IPS-11a (cell line): ENCODE measurements around the gene USP17L10.
"Not testable (repeated sequence)": the region's sequence is repeated elsewhere in the genome, so short reads cannot be mapped to it uniquely, and the experiment has no call there.

Source experiments
- H3K4me3 ChIP-seq: one replicate; pipeline ENCODE4 v1.5.1; 2013; ENCODE audit warnings: low read depth, low read length, control low read depth

The USP17L10 gene

DNA sequence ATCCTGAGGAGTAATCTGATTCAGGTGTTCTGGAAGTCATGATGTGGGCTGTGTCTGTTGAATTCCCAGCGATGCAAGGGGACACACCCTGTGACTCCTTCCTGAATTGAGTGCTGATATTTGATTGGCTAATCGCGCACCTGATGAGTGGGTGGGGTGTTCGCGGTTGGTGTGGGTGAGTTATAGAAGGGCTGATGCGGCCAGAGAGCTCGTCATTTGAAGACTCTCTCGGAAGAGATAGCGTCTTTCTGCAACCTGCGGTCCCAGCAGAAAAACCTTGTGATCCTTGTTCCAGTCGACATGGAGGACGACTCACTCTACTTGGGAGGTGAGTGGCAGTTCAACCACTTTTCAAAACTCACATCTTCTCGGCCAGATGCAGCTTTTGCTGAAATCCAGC, at the start of gene USP17L10:
Gene USP17L10, plus strand, starts transcription at position 301 of the 400 bp plus-strand sequence. Its CDS starts 0 bp downstream, at position 301.
- not testable (repeated sequence) for H3K4me3 ChIP-seq

GRCh38 chr4:9165990-9166389, 44.5 kb upstream of the USP17L10 start:
- not testable (repeated sequence) for H3K4me3 ChIP-seq

GRCh38 chr4:9169791-9170459, 40.5 kb upstream of the USP17L10 start, which contains the start of gene FAM90A26:
Gene FAM90A26, plus strand, starts transcription at chr4:9170409. Its CDS starts 2,764 bp downstream, at chr4:9173173.
- not testable (repeated sequence) for H3K4me3 ChIP-seq

DNA sequence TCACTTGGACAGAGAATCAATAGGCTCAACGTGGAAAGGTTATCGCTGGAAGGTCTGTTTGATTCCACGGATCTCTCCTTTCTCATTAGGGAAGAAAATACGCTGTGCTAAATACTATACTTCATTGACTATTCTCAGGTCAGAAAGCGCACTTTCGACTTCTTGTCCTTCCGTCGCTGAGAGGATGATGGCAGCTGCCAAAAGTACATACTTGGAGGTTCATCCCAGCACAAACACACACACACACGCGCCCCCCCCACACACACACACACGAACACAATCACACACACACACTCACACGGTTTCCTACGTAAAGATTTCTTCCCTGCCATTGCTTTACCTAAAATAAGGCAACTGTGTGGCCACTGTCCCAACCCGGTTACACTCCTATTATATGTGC, 4.2 kb downstream of the USP17L10 start:
- H3K4me3 ChIP-seq: not testable (repeated sequence)

DNA sequence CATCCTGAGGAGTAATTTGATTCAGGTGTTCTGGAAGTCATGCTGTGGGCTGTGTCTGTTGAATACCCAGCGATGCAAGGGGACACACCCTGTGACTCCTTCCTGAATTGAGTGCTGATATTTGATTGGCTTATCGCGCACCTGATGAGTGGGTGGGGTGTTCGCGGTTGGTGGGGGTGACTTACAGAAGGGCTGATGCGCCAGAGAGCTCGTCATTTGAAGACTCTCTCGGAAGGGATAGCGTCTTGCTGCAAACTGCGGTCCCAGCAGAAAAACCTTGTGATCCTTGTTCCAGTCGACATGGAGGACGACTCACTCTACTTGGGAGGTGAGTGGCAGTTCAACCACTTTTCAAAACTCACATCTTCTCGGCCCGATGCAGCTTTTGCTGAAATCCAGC, 4.6 kb downstream of the USP17L10 start, which contains the start of gene USP17L11:
Gene USP17L11, plus strand, starts transcription at position 301 of the 400 bp plus-strand sequence. Its CDS starts 0 bp downstream, at position 301.
- not testable (repeated sequence) for H3K4me3 ChIP-seq

GRCh38 chr4:9219852-9220251, 9.4 kb downstream of the USP17L10 start, which contains the start of gene USP17L12:
Gene USP17L12, plus strand, starts transcription at chr4:9220152. Its CDS starts 0 bp downstream, at chr4:9220152.
- H3K4me3 ChIP-seq: not testable (repeated sequence)

GRCh38 chr4:9224596-9224995, 14.1 kb downstream of the USP17L10 start, which contains the start of gene USP17L13:
Gene USP17L13, plus strand, starts transcription at chr4:9224896. Its CDS starts 0 bp downstream, at chr4:9224896.
- H3K4me3 ChIP-seq: not testable (repeated sequence)

DNA sequence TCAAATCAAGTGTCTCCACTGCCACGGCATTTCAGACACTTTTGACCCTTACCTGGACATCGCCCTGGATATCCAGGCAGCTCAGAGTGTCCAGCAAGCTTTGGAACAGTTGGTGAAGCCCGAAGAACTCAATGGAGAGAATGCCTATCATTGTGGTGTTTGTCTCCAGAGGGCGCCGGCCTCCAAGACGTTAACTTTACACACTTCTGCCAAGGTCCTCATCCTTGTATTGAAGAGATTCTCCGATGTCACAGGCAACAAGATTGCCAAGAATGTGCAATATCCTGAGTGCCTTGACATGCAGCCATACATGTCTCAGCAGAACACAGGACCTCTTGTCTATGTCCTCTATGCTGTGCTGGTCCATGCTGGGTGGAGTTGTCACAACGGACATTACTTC, 19.8 kb downstream of the USP17L10 start:
- not testable (repeated sequence) for H3K4me3 ChIP-seq

GRCh38 chr4:9234085-9234484, 23.6 kb downstream of the USP17L10 start, which contains the start of gene USP17L15:
Gene USP17L15, plus strand, starts transcription at chr4:9234385. Its CDS starts 0 bp downstream, at chr4:9234385.
- not testable (repeated sequence) for H3K4me3 ChIP-seq

DNA sequence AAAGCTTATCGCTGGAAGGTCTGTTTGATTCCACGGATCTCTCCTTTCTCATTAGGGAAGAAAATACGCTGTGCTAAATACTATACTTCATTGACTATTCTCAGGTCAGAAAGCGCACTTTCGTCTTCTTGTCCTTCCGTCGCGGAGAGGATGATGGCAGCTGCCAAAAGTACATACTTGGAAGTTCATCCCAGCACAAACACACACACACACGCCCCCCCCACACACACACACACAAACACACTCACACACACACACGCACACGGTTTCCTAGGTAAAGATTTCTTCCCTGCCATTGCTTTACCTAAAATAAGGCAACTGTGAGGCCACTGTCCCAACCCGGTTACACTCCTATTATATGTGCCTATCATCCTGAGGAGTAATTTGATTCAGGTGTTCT, 28.0 kb downstream of the USP17L10 start:
- not testable (repeated sequence) for H3K4me3 ChIP-seq

- H3K4me3 ChIP-seq: not testable (repeated sequence)
These were observed 33.1 kb downstream of the USP17L10 start, which contains the start of gene USP17L17 for GRCh38 chr4:9243579-9243978. Gene USP17L17, plus strand, starts transcription at chr4:9243879. Its CDS starts 0 bp downstream, at chr4:9243879.

DNA sequence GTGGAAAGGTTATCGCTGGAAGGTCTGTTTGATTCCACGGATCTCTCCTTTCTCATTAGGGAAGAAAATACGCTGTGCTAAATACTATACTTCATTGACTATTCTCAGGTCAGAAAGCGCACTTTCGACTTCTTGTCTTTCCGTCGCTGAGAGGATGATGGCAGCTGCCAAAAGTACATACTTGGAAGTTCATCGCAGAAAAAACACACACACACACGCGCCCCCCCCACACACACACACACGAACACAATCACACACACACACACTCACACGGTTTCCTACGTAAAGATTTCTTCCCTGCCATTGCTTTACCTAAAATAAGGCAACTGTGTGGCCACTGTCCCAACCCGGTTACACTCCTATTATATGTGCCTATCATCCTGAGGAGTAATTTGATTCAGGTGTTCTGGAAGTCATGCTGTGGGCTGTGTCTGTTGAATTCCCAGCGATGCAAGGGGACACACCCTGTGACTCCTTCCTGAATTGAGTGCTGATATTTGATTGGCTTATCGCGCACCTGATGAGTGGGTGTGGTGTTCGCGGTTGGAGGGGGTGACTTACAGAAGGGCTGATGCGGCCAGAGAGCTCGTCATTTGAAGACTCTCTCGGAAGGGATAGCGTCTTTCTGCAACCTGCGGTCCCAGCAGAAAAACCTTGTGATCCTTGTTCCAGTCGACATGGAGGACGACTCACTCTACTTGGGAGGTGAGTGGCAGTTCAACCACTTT, 37.7 kb downstream of the USP17L10 start, which contains the start of gene USP17L18:
Gene USP17L18, plus strand, starts transcription at position 678 of the 728 bp plus-strand sequence. Its CDS starts 0 bp downstream, at position 678.
- H3K4me3 ChIP-seq: not testable (repeated sequence)

GRCh38 chr4:9253078-9253477, 42.6 kb downstream of the USP17L10 start, which contains the start of gene USP17L19:
Gene USP17L19, plus strand, starts transcription at chr4:9253378. Its CDS starts 0 bp downstream, at chr4:9253378.
- not testable (repeated sequence) for H3K4me3 ChIP-seq

DNA sequence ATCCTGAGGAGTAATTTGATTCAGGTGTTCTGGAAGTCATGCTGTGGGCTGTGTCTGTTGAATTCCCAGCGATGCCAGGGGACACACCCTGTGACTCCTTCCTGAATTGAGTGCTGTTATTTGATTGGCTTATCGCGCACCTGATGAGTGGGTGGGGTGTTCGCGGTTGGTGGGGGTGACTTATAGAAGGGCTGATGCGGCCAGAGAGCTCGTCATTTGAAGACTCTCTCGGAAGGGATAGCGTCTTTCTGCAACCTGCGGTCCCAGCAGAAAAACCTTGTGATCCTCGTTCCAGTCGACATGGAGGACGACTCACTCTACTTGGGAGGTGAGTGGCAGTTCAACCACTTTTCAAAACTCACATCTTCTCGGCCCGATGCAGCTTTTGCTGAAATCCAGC, 47.4 kb downstream of the USP17L10 start, which contains the start of gene USP17L20:
Gene USP17L20, plus strand, starts transcription at position 301 of the 400 bp plus-strand sequence. Its CDS starts 0 bp downstream, at position 301.
- not testable (repeated sequence) for H3K4me3 ChIP-seq
